Neutrophil (primary cell): ENCODE results near the gene PLIN5.

Experiments
- H3K27ac ChIP-seq: fragments of 200-600 bp; sonication (generic); 2 replicates; pipeline ENCODE4 v1.5.1; 2016; ENCODE audit warnings: mild to moderate bottlenecking, moderate library complexity
- H3K27me3 ChIP-seq: fragments of 200-600 bp; sonication (generic); 2 replicates; pipeline ENCODE4 v1.6.0; 2016; ENCODE audit warnings: mild to moderate bottlenecking
- H3K36me3 ChIP-seq: fragments of 200-600 bp; sonication (generic); 2 replicates; pipeline ENCODE4 v1.5.1; 2017
- H3K4me1 ChIP-seq, 2 experiments: fragments of 200-600 bp in 1 of 2; sonication (generic) in 1 of 2; 1 replicate in 1 of 2; 2 replicates in 1 of 2; pipeline versions ENCODE4 v1.5.1 to v1.6.1; 2013 to 2016; ENCODE audit warnings: low read depth in 1 of 2, low read length in 1 of 2, mild to moderate bottlenecking in 1 of 2, moderate library complexity in 1 of 2; ENCODE audit not compliant: control insufficient read depth in 1 of 2, insufficient read depth in 1 of 2
- H3K4me3 ChIP-seq, 2 experiments: fragments of 200-600 bp in 1 of 2; sonication (generic) in 1 of 2; 1 replicate in 1 of 2; 2 replicates in 1 of 2; pipeline ENCODE4 v1.5.1; 2013 to 2016; ENCODE audit warnings: low read depth in 1 of 2, low read length in 1 of 2, mild to moderate bottlenecking in 1 of 2, moderate library complexity in 1 of 2
- H3K9me3 ChIP-seq: fragments of 200-600 bp; sonication (generic); 2 replicates; pipeline ENCODE4 v1.5.1; 2016
- TF ChIP-seq, protein P1 (sequence below): fragments of 200-600 bp; sonication (generic); IDR thresholded peaks from 2 replicates; pipeline ENCODE4 v1.5.1; 2016; ENCODE audit warnings: antibody characterized with exemption

PLIN5 gene

DNA sequence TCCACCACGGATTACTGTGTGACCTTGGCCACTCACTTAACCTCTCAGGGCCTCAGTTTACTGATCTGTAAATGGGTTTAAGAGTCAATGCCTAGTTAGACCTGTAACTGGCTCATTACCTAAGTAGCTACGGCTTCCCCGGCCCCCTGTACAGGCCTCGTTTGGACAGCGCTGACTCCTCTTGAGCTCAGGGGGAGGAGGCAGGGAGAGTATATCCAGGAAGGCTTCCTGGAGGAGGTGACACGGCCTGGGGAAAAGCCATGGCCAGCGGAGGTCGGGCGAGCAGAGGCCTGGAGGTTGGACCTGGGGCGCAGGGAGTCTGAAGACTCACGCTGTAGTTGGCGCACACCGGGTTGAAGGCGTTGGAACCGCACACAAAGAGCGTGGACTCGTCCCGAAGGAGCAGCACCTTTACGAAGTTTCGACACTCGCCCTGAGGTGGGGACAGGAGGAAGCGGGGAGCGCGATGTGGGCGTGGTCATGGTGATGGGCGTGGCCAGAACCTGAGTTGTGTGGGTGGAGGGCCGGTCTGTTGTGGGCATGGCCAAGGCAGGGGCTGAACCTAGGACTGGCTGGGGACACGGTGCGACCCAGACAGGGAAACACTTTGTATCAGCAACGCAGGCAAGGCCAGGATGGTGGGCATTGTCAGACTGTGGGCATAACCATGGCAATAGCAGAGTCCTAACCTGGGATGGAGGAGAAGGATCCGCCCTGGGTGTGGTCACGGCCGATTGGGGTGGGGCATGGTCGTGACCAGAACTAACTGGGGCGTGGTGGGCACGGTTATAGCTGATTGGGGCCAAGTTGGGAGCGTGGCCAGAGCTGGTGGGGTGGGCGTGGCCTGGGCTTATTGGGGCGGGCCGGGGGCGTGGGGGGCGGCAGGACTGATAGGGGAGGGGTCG, 20.9 kb upstream of the PLIN5 start:
- TF ChIP-seq, protein P1, sequence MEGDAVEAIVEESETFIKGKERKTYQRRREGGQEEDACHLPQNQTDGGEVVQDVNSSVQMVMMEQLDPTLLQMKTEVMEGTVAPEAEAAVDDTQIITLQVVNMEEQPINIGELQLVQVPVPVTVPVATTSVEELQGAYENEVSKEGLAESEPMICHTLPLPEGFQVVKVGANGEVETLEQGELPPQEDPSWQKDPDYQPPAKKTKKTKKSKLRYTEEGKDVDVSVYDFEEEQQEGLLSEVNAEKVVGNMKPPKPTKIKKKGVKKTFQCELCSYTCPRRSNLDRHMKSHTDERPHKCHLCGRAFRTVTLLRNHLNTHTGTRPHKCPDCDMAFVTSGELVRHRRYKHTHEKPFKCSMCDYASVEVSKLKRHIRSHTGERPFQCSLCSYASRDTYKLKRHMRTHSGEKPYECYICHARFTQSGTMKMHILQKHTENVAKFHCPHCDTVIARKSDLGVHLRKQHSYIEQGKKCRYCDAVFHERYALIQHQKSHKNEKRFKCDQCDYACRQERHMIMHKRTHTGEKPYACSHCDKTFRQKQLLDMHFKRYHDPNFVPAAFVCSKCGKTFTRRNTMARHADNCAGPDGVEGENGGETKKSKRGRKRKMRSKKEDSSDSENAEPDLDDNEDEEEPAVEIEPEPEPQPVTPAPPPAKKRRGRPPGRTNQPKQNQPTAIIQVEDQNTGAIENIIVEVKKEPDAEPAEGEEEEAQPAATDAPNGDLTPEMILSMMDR: no peak
- peaks cover 34 to 37% of the 10 kb centered on the region in 2 experiments for H3K4me1 ChIP-seq
- no peaks in the 10 kb centered on the region for H3K27me3 ChIP-seq
- no peak overlapping the region for H3K27ac ChIP-seq
- H3K9me3 ChIP-seq: no peaks in the 10 kb centered on the region
- H3K4me3 ChIP-seq: no peak overlapping the region
- no peaks in the 10 kb centered on the region for H3K36me3 ChIP-seq

DNA sequence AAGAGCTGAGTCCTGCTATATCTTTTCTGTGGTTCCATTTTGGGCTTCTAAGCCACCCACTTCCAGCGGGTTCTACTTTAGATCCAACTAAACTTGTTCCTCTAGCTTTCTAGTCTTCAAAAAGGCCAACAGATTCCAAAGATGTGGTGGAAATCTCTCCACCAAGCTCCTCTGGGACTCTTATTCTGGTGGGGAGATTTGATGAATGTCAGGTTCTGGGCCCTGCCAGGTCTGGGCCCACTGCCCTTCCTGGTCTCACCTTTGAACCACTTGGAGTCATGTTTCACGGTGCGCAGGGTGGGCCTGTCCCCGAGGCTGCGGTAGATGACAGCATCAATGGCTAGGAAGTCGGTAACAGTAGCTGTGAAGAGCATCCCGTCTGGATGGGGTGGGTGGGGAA, 19.7 kb upstream of the PLIN5 start:
- Histone ChIP-seq H3K4me3 (no peak overlapping the region), H3K4me1 (peaks cover 22 to 25% of the 10 kb centered on the region in 2 experiments), H3K27ac (no peak overlapping the region), H3K36me3 (no peaks in the 10 kb centered on the region), H3K27me3 (no peaks in the 10 kb centered on the region), H3K9me3 (no peaks in the 10 kb centered on the region)
- TF ChIP-seq, protein P1: no peak

DNA sequence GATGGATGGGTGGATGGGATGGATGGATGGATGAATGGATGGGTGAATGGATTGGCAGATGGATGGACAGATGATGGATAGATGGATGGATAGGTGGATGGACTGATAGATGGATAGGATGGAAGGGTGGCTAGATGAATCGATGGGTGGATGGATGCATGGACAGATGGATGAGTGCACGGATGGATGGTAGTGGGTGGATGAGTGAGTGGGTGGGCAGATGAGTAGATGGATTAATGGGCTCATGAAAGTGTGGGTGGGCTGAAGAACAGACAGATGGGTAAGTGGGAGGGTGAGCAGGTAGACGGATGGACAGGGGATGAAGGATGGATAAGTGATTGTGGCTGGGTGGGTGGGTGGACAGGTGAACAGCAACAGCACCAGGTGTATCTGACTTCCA, 18.8 kb upstream of the PLIN5 start:
- Histone ChIP-seq H3K9me3 (no peaks in the 10 kb centered on the region), H3K4me1 (peaks cover 14 to 20% of the 10 kb centered on the region in 2 experiments), H3K27me3 (no peaks in the 10 kb centered on the region), H3K27ac (no peak overlapping the region), H3K36me3 (no peaks in the 10 kb centered on the region), H3K4me3 (no peak overlapping the region)
- TF ChIP-seq, protein P1: no peak

DNA sequence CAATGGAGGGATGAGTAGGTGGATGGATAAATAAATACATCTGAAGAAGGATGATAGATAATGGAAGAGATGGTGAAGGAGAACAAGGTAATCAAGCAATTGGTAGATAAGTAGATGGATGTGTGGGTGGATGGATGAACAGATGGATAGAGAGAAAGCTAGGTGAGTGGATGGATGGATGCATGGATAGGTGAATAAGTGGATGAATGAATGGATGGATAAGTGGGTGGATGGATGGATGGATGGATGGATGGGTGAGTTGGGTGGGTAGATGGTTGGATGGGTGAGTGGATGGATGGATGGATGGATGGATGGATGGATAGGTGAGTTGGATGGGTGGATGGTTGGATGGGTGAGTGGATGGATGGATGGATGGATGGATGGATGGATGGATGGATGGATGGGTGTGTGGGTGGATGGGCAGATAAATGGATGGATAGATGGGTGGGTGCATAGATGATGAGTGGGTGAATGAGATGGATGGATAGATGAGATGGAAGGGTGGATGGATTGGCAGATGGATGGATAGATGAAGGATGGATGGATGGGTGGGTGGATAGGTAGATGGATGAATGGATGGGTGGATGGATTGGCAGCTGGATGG, 18.2 kb upstream of the PLIN5 start:
- no peaks in the 10 kb centered on the region for H3K36me3 ChIP-seq
- H3K4me3 ChIP-seq: no peak overlapping the region
- H3K27ac ChIP-seq: no peak overlapping the region
- H3K9me3 ChIP-seq: no peaks in the 10 kb centered on the region
- TF ChIP-seq, protein P1: no peak
- H3K27me3 ChIP-seq: no peaks in the 10 kb centered on the region
- peaks cover 14 to 20% of the 10 kb centered on the region in 2 experiments for H3K4me1 ChIP-seq

DNA sequence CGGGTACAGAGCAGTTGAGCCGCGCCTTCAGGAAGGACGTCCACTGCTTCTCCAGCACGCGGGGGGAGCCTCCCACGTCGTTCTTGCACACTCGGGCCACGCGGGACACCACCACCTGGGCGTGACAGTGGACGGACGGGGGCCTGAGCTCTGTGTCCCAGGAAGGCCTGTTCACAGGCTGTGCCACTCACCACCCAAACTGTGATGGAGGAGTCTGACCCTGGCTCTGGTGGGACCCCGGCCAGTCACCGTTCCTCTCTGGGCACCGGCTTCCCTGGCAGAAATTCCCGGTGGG, 17.4 kb upstream of the PLIN5 start:
- Histone ChIP-seq H3K4me3 (no peak overlapping the region), H3K9me3 (no peaks in the 10 kb centered on the region), H3K27me3 (no peaks in the 10 kb centered on the region), H3K4me1 (peaks cover 14 to 22% of the 10 kb centered on the region in 2 experiments), H3K27ac (no peak overlapping the region), H3K36me3 (no peaks in the 10 kb centered on the region)
- TF ChIP-seq, protein P1: no peak
